SKM-1 (cell line): ENCODE results near the gene DLG4.
"Not testable (repeated sequence)": the region's sequence is repeated elsewhere in the genome, so short reads cannot be mapped to it uniquely, and the experiment has no call there.

ENCODE experiments used
- DNase-seq: peaks from one replicate; lab custom pipeline; 2025; ENCODE audit not compliant: unreplicated experiment; lab: John Stamatoyannopoulos, UW

Gene DLG4

GRCh38 chr17:7167832-7168231 lies 51.8 kb downstream of the DLG4 start:
- DNase-seq = peak; percentile 9

- no peak for DNase-seq
Observed at GRCh38 chr17:7166873-7167272, 52.8 kb downstream of the DLG4 start.

GRCh38 chr17:7159571-7159970 lies 60.1 kb downstream of the DLG4 start:
- not testable (repeated sequence) for DNase-seq

- not testable (repeated sequence) for DNase-seq
Observed at GRCh38 chr17:7158424-7158823, 61.2 kb downstream of the DLG4 start.

GRCh38 chr17:7156342-7156940 lies 63.2 kb downstream of the DLG4 start:
- DNase-seq = no peak

- DNase-seq = no peak
Observed at GRCh38 chr17:7147772-7148171, 71.9 kb downstream of the DLG4 start.

- no peak for DNase-seq
Observed at GRCh38 chr17:7146115-7146514, 73.5 kb downstream of the DLG4 start.

- no peak for DNase-seq
Observed at GRCh38 chr17:7144213-7144612, 75.4 kb downstream of the DLG4 start.

GRCh38 chr17:7141824-7142223 lies 77.8 kb downstream of the DLG4 start:
- DNase-seq = no peak

GRCh38 chr17:7139400-7139799 lies 80.2 kb downstream of the DLG4 start:
- DNase-seq = no peak

- DNase-seq = no peak
Observed at GRCh38 chr17:7138800-7139381, 80.7 kb downstream of the DLG4 start.

- DNase-seq = no peak
Observed at GRCh38 chr17:7137171-7137943, 82.3 kb downstream of the DLG4 start.
